K562 (cell line): Measurements from ENCODE around the gene LEMD1. TPM values are rescaled to one million over a fixed set of nuclear protein-coding genes. Genes with fewer than 3 reads are reported as not detected.

ENCODE experiments used
- ATAC-seq: fragments of 200-7000 bp; cut with Tn5 transposase; 3 replicates; pipeline ENCODE4 v1.9.1; 2020; ENCODE audit warnings: moderate library complexity
- BruUV-seq: library from RNA; stranded (reverse); fragments of 400-500 nt; replicated peaks from 2 replicates; lab custom pipeline; 2021; lab: Mats Ljungman, UMichigan
- CTCF ChIA-PET: fragments of 300-600 bp; formaldehyde crosslinking; extraction: SDS; loops from one replicate; lab custom pipeline; 2021; ENCODE audit warnings: low intra/inter-chr PET ratio; lab: Yijun Ruan, JAX
- POLR2A ChIA-PET: fragments of 300-600, 350-650 bp; sonication (Branson Sonifier 250); formaldehyde crosslinking; extraction: SDS; loops from one replicate; lab custom pipeline; 2021; ENCODE audit warnings: antibody characterized with exemption, inconsistent platforms; lab: Yijun Ruan, JAX
- DNase-seq, 4 experiments: peaks; one replicate each; pipeline versions ENCODE4 v3.0.0 to v3.0.0-alpha.2; 2011 to 2018; ENCODE audit warnings: low spot score in 3 of 4, mixed read lengths in 3 of 4; ENCODE audit errors: extremely low read depth in 1 of 4
- FAIRE-seq: peaks from 2 replicates; lab custom pipeline; 2011; peaks lifted over from hg19 to GRCh38; lab: Jason Lieb, UNC
- H2AFZ ChIP-seq: 2 replicates; pipeline ENCODE4 v1.6.0; 2011; ENCODE audit warnings: low read depth, low read length, control low read depth, inconsistent platforms
- H3K27ac ChIP-seq: fragments of 200-600 bp; 3 replicates; pipeline ENCODE4 v1.8.0; 2011; ENCODE audit warnings: low read depth, mild to moderate bottlenecking, control low read depth, inconsistent platforms, low read length, moderate library complexity, mixed read lengths; ENCODE audit errors: extremely low read depth
- H3K27me3 ChIP-seq, 2 experiments: fragments of 300-600 bp in 1 of 2; 2 replicates in 1 of 2; 3 replicates in 1 of 2; pipeline versions ENCODE4 v1.6.0 to v1.8.0; 2011; ENCODE audit warnings: inconsistent platforms in 2 of 2, low read length in 2 of 2, mild to moderate bottlenecking in 1 of 2, mixed read lengths in 1 of 2, moderate library complexity in 1 of 2; ENCODE audit not compliant: control insufficient read depth in 2 of 2, insufficient read depth in 2 of 2
- H3K36me3 ChIP-seq: fragments of 300-600 bp; 3 replicates; pipeline ENCODE4 v1.8.0; 2011; ENCODE audit warnings: mild to moderate bottlenecking, low read length, inconsistent platforms; ENCODE audit not compliant: control insufficient read depth, insufficient read depth
- H3K4me1 ChIP-seq, 2 experiments: fragments of 200-600 bp in 1 of 2; replicated peaks in 1 of 2; 2 replicates in 1 of 2; 3 replicates in 1 of 2; pipeline versions ENCODE4 v1.5.1 to v1.8.0; 2011; ENCODE audit warnings: inconsistent platforms in 2 of 2, low read length in 2 of 2, mild to moderate bottlenecking in 1 of 2, mixed read lengths in 1 of 2, moderate library complexity in 1 of 2; ENCODE audit not compliant: control insufficient read depth in 2 of 2, insufficient read depth in 2 of 2
- H3K4me2 ChIP-seq: 2 replicates; pipeline ENCODE4 v1.6.1; 2011; ENCODE audit warnings: low read length, control low read depth, inconsistent platforms, mixed read lengths; ENCODE audit not compliant: insufficient read depth
- H3K4me3 ChIP-seq: fragments of 200-600 bp; sonication (generic), shearing (Covaris generic); 2 replicates; pipeline ENCODE4 v1.5.1; 2016; ENCODE audit warnings: control low read depth, inconsistent platforms
- H3K79me2 ChIP-seq: fragments of 200-600 bp; 3 replicates; pipeline ENCODE4 v1.8.0; 2011; ENCODE audit warnings: low read length, inconsistent platforms; ENCODE audit not compliant: control insufficient read depth, insufficient read depth
- H3K9ac ChIP-seq, 2 experiments: 2 replicates each; pipeline versions ENCODE4 v1.6.0 to v1.6.1; 2011; ENCODE audit warnings: low read depth in 2 of 2, low read length in 2 of 2, control low read depth in 1 of 2, inconsistent platforms in 1 of 2, mild to moderate bottlenecking in 1 of 2, mixed read lengths in 1 of 2; ENCODE audit not compliant: insufficient read depth in 1 of 2
- H3K9me1 ChIP-seq: one replicate; pipeline ENCODE4 v1.6.0; 2011; ENCODE audit warnings: inconsistent platforms, mild to moderate bottlenecking, low read length, moderate library complexity; ENCODE audit not compliant: control insufficient read depth, insufficient read depth
- H3K9me3 ChIP-seq: replicated peaks from 2 replicates; pipeline ENCODE4 v1.5.1; 2011; ENCODE audit warnings: low read depth, low read length, inconsistent platforms; ENCODE audit not compliant: control insufficient read depth, insufficient read depth
- H4K20me1 ChIP-seq: replicated peaks from 2 replicates; pipeline ENCODE4 v1.6.1; 2011; ENCODE audit warnings: low read length, inconsistent platforms, mixed read lengths; ENCODE audit not compliant: control insufficient read depth, insufficient read depth
- ARNT ChIP-seq, 2 experiments: fragments of 450-650 bp; IDR thresholded peaks; 2 replicates each; pipeline ENCODE4 v1.6.1; 2016; ENCODE audit warnings: mild to moderate bottlenecking in 1 of 2
- BMI1 ChIP-seq: fragments of 150-350 bp; IDR thresholded peaks from 2 replicates; pipeline ENCODE4 v1.6.1; 2014; ENCODE audit warnings: low read length
- CBX3 ChIP-seq, 2 experiments: IDR thresholded peaks; 1 replicate in 1 of 2; 2 replicates in 1 of 2; pipeline ENCODE4 v1.6.1; 2012; ENCODE audit warnings: inconsistent platforms in 2 of 2, low read length in 2 of 2, borderline replicate concordance in 1 of 2, control low read depth in 1 of 2
- CEBPG ChIP-seq, 3 experiments: fragments of 200-800 bp in 1 of 3; sonication (Bioruptor generic) in 1 of 3; sonication (generic) in 1 of 3; formaldehyde crosslinking in 1 of 3; IDR thresholded peaks in 2 of 3; conservative IDR thresholded peaks in 1 of 3; 2 replicates each; pipeline versions ENCODE4 v1.6.1 to v1.8.0; 2016 to 2022; ENCODE audit warnings: missing compliant biosample characterization in 2 of 3, missing genetic modification characterization in 2 of 3, mild to moderate bottlenecking in 1 of 3, missing genetic modification reagents in 1 of 3
- ESRRB ChIP-seq: fragments of 250-450 bp; sonication (Bioruptor Pico); IDR thresholded peaks from 2 replicates; pipeline ENCODE4 v1.5.0; 2020; ENCODE audit warnings: mild to moderate bottlenecking, moderate library complexity, borderline replicate concordance
- FOXP1 ChIP-seq: sonication (generic); formaldehyde crosslinking; IDR thresholded peaks from 2 replicates; pipeline ENCODE4 v1.8.0; 2022; ENCODE audit warnings: mild to moderate bottlenecking, missing genetic modification reagents
- MED1 ChIP-seq: sonication (generic); formaldehyde crosslinking; IDR thresholded peaks from 2 replicates; pipeline ENCODE4 v1.8.1; 2023; ENCODE audit warnings: missing genetic modification reagents, borderline replicate concordance
- MIER1 ChIP-seq: fragments of 450-650 bp; IDR thresholded peaks from 2 replicates; pipeline ENCODE4 v1.6.1; 2016; ENCODE audit warnings: antibody characterized with exemption, mild to moderate bottlenecking, low read depth
- NFIC ChIP-seq: fragments of 450-650 bp; IDR thresholded peaks from 2 replicates; pipeline ENCODE4 v1.6.1; 2017; ENCODE audit warnings: mild to moderate bottlenecking, inconsistent platforms
- SP2 ChIP-seq: IDR thresholded peaks from 2 replicates; pipeline ENCODE4 v1.6.1; 2011; ENCODE audit warnings: mild to moderate bottlenecking, low read depth, low read length, moderate library complexity; ENCODE audit not compliant: poor library complexity, severe bottlenecking; ENCODE audit errors: extremely low read depth
- SPI1 ChIP-seq: IDR thresholded peaks from 2 replicates; pipeline ENCODE4 v1.6.1; 2011; ENCODE audit warnings: low read depth, low read length, control low read depth, borderline replicate concordance
- ZNF696 ChIP-seq: fragments of 250-450 bp; sonication (Bioruptor Pico); conservative IDR thresholded peaks from 2 replicates; pipeline ENCODE4 v1.4.0; 2020; ENCODE audit warnings: mild to moderate bottlenecking, moderate library complexity
- WGBS: fragments of 100-300 bp; shearing (Covaris generic); methylation state at CpG from one replicate; pipeline ENCODE4 v1.1.6; 2016; ENCODE audit warnings: low coverage, mixed read lengths; ENCODE audit not compliant: insufficient coverage; ENCODE audit errors: missing lambda C conversion rate; 5-methylcytosine and 5-hydroxymethylcytosine counted together
- in situ Hi-C: fragments of 300-500 bp; cut with MboI; formaldehyde crosslinking; loops from 4 replicates; pipeline ENCODE4 v1.15.0; 2018; ENCODE audit warnings: inconsistent platforms, mixed read lengths
- intact Hi-C: fragments of 100-400 bp; cut with micrococcal nuclease; formaldehyde crosslinking; loops from 2 replicates; pipeline ENCODE4 v1.14.2; 2022
- polyA plus RNA-seq, 8 experiments: library from polyadenylated mRNA; depleted of rRNA in 4 of 8; stranded (reverse) in 5 of 8; unstranded in 3 of 8; fragments of >200 nt; fragmentation: Nextera tagmentation in 2 of 8; fragmentation: Illumina TruSeq in 1 of 8; extraction: Ambion mirVana in 2 of 8; extraction: Trizol in 1 of 8; gene quantifications; 2 replicates each; pipeline versions ENCODE4 v1.2.1 to v1.2.3, GENCODE V29; 2011 to 2014; ENCODE audit warnings: inconsistent platforms in 1 of 8, missing spikeins in 1 of 8
- total RNA-seq, 7 experiments: library from RNA; depleted of rRNA in 6 of 7; stranded (reverse); fragments of >200 nt in 6 of 7; fragmentation: Illumina TruSeq in 2 of 7; extraction: Trizol in 2 of 7; gene quantifications; 2 replicates each; pipeline versions ENCODE4 v1.2.1 to v1.2.3, GENCODE V29; 2011 to 2021; ENCODE audit warnings: low replicate concordance in 1 of 7
- TF ChIP-seq, protein P1 (sequence below): fragments of 450-650 bp; IDR thresholded peaks from 2 replicates; pipeline ENCODE4 v1.6.1; 2016
- TF ChIP-seq, protein P2 (sequence below): fragments of 200-800 bp; sonication (Bioruptor generic); IDR thresholded peaks from 2 replicates; pipeline ENCODE4 v1.6.1; 2017; ENCODE audit warnings: missing genetic modification characterization, missing compliant biosample characterization

LEMD1 gene
- total and polyA plus RNA-seq, 9 of the 15 experiments (the other 6 are each of a cell fraction or from before 2014, with no cell fraction given), result 0.11 to 2.4 (median 0.57) TPM; not detected in 1

DNA sequence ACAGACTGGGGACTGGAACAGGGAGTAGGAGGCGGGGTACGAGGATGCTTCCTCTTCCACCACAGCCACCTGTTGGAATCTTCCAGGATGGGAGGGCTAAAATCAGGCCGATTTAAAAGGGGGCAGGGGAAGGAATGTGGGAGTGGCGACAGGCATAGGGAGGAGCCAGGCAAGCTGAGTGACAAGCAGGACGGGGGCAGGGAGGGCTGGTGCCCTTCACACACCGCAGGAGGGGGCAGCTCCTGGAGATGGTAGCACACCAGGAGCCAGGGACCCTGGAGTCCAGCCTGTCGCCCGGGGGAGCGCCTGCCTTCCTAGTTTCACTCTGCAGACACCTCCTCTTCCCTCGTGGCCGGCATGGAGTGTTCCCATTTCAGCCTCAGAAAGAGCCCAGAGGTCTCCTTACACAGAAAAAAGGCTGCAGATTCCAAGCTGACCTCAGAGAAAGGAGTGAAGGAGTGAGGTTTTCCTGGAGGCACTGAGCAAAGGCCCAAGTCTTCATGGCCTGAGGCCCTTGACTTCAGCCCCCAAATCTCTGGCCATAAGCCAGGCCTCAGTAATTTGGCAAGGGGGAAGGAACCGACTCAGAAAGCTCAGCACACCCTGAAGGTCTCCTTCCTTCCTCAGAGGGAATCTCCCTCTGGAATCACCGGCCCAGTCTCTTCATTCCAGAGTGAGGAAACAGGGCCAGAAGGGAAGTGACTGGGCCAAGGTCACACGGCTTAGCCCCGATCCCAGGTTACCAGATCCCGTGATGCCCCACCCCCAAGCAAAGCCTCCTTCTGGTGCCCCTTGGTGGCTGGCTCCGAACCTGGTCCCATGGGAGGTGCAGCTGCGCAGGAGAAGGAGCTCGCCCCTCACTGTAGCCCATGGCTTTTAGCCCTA lies 25.8 kb upstream of the LEMD1 start:
- Histone ChIP-seq H3K27ac (no peak overlapping the region), H3K79me2 (peaks cover 10% of the 10 kb centered on the region; the same call in 2 of the 3 replicates), H3K9me1 (no peaks in the 10 kb centered on the region), H3K9ac (peak overlapping the region in 1 of 2 experiments; percentile 76; a peak in 2 of 4 replicates), H3K27me3 (0 out of 5 replicates have a peak, but pooled peaks cover 0 to 3% of the 10 kb centered on the region in 2 experiments), H2AFZ (peak overlapping the region; percentile 52; the same call in 1 of the 2 replicates), H3K4me2 (peak overlapping the region; percentile 33), H3K4me3 (no peak overlapping the region; the same call in 1 of the 2 replicates), H3K4me1 (peaks cover 45 to 48% of the 10 kb centered on the region in 2 experiments; a peak in 4 of 5 replicates), H3K36me3 (no peaks in the 10 kb centered on the region), H4K20me1 (no peaks in the 10 kb centered on the region), H3K9me3 (no peaks in the 10 kb centered on the region)
- FAIRE-seq, result no peak
- peak in 3 of 4 experiments; percentile 31 to 67 (median 65) for DNase-seq
- no TSS peak for BruUV-seq
- WGBS, result 39% methylated on average over 19 of the region's 19 CpGs
- intact Hi-C loops (no loop called here), in situ Hi-C loops (no loop called here)
- ATAC-seq, result peak; percentile 6; the same call in 1 of the 3 replicates
- ChIA-PET POLR2A (interaction anchor here (0.5 to 1.6 kb wide), 3 partner anchors 42 to 1400 kb away, joined by 3 to 4 read pairs (median 3); no protein-coding TSS in a partner anchor), CTCF (no interaction called here)
- TF ChIP-seq SPI1 (peak; percentile 26; the same call in 1 of the 2 replicates), FOXP1 (no peak), ARNT (IDR thresholded peaks at IDR 0.05) (no peak), SP2 (no peak), BMI1 (no peak), ESRRB (CRISPR knock-in tag) (no peak), MED1 (CRISPR knock-in tag) (no peak), MIER1 (no peak), CBX3 (IDR thresholded peaks at IDR 0.05; ENCODE audit: borderline replicate concordance in 1 of 2, low read length in 2 of 2) (no peak), NFIC (peak; percentile 72), ZNF696 (CRISPR knock-in tag) (no peak), CEBPG (CRISPR knock-in tag; IDR thresholded peaks at IDR 0.05) (no peak), CEBPG (tag; conservative IDR thresholded peaks at IDR 0.05 in 1 of 2, IDR thresholded peaks at IDR 0.05 in 1 of 2) (no peak)
- TF ChIP-seq, protein P1, sequence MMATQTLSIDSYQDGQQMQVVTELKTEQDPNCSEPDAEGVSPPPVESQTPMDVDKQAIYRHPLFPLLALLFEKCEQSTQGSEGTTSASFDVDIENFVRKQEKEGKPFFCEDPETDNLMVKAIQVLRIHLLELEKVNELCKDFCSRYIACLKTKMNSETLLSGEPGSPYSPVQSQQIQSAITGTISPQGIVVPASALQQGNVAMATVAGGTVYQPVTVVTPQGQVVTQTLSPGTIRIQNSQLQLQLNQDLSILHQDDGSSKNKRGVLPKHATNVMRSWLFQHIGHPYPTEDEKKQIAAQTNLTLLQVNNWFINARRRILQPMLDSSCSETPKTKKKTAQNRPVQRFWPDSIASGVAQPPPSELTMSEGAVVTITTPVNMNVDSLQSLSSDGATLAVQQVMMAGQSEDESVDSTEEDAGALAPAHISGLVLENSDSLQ, result peak; percentile 95
- TF ChIP-seq, protein P2, sequence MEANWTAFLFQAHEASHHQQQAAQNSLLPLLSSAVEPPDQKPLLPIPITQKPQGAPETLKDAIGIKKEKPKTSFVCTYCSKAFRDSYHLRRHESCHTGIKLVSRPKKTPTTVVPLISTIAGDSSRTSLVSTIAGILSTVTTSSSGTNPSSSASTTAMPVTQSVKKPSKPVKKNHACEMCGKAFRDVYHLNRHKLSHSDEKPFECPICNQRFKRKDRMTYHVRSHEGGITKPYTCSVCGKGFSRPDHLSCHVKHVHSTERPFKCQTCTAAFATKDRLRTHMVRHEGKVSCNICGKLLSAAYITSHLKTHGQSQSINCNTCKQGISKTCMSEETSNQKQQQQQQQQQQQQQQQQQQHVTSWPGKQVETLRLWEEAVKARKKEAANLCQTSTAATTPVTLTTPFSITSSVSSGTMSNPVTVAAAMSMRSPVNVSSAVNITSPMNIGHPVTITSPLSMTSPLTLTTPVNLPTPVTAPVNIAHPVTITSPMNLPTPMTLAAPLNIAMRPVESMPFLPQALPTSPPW (CRISPR knock-in tag), result peak; percentile 30; the same call in 1 of the 2 replicates
